ENCODE measurements around the gene GUK1.
"Not testable (repeated sequence)": the region's sequence is repeated elsewhere in the genome, so short reads cannot be mapped to it uniquely, and the experiment has no call there.

Gene GUK1

DNA sequence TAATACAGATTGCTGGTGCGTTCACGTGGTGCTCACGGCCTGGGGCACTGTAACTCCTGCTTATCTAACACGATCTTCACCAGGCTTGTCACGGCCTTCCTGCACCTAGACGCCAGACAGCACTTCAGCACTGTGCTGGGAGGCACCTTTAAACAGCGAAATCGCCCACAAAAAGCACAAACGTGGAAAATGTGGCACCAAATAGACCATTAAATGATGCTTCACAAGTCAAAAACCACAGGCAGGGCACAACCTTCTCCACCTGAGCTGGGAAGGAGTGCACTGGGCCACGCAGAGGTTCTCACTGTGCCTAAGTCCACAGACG is 45.5 kb downstream of the GUK1 start:
- Histone ChIP-seq H3K9ac (ENCODE audit: low read depth, low read length) (no peak overlapping the region), H3K9me3 (ENCODE audit: control insufficient read depth, insufficient read depth, low read length) (no peaks in the 10 kb centered on the region), H3K36me3 (ENCODE audit: insufficient read depth, low read length) (no peaks in the 10 kb centered on the region), H3K4me1 (ENCODE audit: insufficient read depth, low read length) (no peaks in the 10 kb centered on the region)

DNA sequence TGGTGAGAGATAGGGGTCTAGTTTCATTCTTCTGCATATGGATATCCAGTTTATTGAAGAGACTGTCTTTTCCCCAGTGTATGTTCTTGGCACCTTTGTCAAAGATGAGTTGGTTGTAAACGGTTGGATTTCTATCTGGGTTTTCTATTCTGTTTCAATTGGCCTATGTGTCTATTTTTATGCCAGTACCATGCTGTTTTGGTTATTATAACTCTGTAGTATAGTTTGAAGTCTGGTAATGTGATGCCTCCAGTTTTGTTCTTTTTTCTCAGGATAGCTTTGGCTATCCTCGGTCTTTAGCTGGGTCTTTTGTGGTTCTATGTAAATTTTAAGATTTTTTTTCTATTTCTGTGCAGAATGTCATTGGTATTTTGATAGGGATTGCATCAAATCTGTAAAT is 48.2 kb downstream of the GUK1 start:
- H3K4me1 ChIP-seq (ENCODE audit: insufficient read depth, low read length); H3K9ac ChIP-seq (ENCODE audit: low read depth, low read length); H3K9me3 ChIP-seq (ENCODE audit: control insufficient read depth, insufficient read depth, low read length); H3K36me3 ChIP-seq (ENCODE audit: insufficient read depth, low read length): not testable (repeated sequence)

GRCh38 chr1:228190182-228190581 is 50.1 kb downstream of the GUK1 start:
- H3K9me3 ChIP-seq (ENCODE audit: control insufficient read depth, insufficient read depth, low read length): no peaks in the 10 kb centered on the region
- H3K36me3 ChIP-seq (ENCODE audit: insufficient read depth, low read length): no peaks in the 10 kb centered on the region
- H3K4me1 ChIP-seq (ENCODE audit: insufficient read depth, low read length): no peaks in the 10 kb centered on the region
- no peak overlapping the region for H3K9ac ChIP-seq (ENCODE audit: low read depth, low read length)

DNA sequence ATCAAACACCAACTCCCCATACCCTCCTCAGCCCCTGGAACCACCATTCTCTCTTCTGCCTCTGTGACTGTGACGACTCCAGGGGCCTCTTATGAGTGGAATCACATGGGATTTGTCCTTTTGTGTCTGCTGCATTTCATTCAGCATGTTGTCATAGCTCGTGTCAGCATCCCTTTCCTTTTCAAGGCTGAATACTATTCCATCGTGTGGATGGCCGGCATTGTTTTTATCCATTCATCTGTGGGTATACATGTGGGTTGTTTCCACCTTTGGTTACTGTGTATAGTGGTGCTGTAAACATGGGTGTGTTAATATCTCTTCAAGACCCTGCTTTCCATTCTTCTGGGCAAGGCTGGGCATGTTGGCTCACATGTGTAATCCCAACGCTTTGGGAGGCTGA is 50.7 kb downstream of the GUK1 start:
- H3K4me1 ChIP-seq (ENCODE audit: insufficient read depth, low read length): no peaks in the 10 kb centered on the region
- no peak overlapping the region for H3K9ac ChIP-seq (ENCODE audit: low read depth, low read length)
- H3K36me3 ChIP-seq (ENCODE audit: insufficient read depth, low read length): no peaks in the 10 kb centered on the region
- no peaks in the 10 kb centered on the region for H3K9me3 ChIP-seq (ENCODE audit: control insufficient read depth, insufficient read depth, low read length)

GRCh38 chr1:228194436-228194835 is 54.4 kb downstream of the GUK1 start:
- 0 out of 2 replicates have a peak, but pooled peaks cover 4% of the 10 kb centered on the region for H3K9me3 ChIP-seq (ENCODE audit: control insufficient read depth, insufficient read depth, low read length)
- no peaks in the 10 kb centered on the region for H3K4me1 ChIP-seq (ENCODE audit: insufficient read depth, low read length)
- H3K9ac ChIP-seq (ENCODE audit: low read depth, low read length): no peak overlapping the region
- no peaks in the 10 kb centered on the region for H3K36me3 ChIP-seq (ENCODE audit: insufficient read depth, low read length)

GRCh38 chr1:228194921-228195812 is 55.1 kb downstream of the GUK1 start:
- no peaks in the 10 kb centered on the region for H3K36me3 ChIP-seq (ENCODE audit: insufficient read depth, low read length)
- peaks cover 9% of the 10 kb centered on the region for H3K9me3 ChIP-seq (ENCODE audit: control insufficient read depth, insufficient read depth, low read length)
- H3K4me1 ChIP-seq (ENCODE audit: insufficient read depth, low read length): no peaks in the 10 kb centered on the region
- H3K9ac ChIP-seq (ENCODE audit: low read depth, low read length): no peak overlapping the region

GRCh38 chr1:228197555-228198147 is 57.6 kb downstream of the GUK1 start:
- no peak overlapping the region for H3K9ac ChIP-seq (ENCODE audit: low read depth, low read length)
- H3K36me3 ChIP-seq (ENCODE audit: insufficient read depth, low read length): no peaks in the 10 kb centered on the region
- no peaks in the 10 kb centered on the region for H3K4me1 ChIP-seq (ENCODE audit: insufficient read depth, low read length)
- peaks cover 9% of the 10 kb centered on the region for H3K9me3 ChIP-seq (ENCODE audit: control insufficient read depth, insufficient read depth, low read length)
